ENCODE data around the gene GNG14.

The GNG14 gene

GRCh38 chr19:12685831-12686230, 2.0 kb upstream of the GNG14 start:
- no peak for TF ChIP-seq CTCF (IDR thresholded peaks at IDR 0.05; ENCODE audit: borderline replicate concordance, insufficient read depth, low read depth, low read length)
- no peak overlapping the region for H3K4me3 ChIP-seq (ENCODE audit: low read depth, low read length)

- TF ChIP-seq CTCF (IDR thresholded peaks at IDR 0.05; ENCODE audit: borderline replicate concordance, insufficient read depth, low read depth, low read length) = no peak
- H3K4me3 ChIP-seq (ENCODE audit: low read depth, low read length) = no peak overlapping the region
Measured at GRCh38 chr19:12689012-12689411, 1.2 kb downstream of the GNG14 start.

- no peak for TF ChIP-seq CTCF (IDR thresholded peaks at IDR 0.05; ENCODE audit: borderline replicate concordance, insufficient read depth, low read depth, low read length)
- H3K4me3 ChIP-seq (ENCODE audit: low read depth, low read length) = no peak overlapping the region
Measured at GRCh38 chr19:12689581-12690216, 1.9 kb downstream of the GNG14 start.

- TF ChIP-seq CTCF (IDR thresholded peaks at IDR 0.05; ENCODE audit: borderline replicate concordance, insufficient read depth, low read depth, low read length) = no peak
- no peak overlapping the region for H3K4me3 ChIP-seq (ENCODE audit: low read depth, low read length)
Measured at GRCh38 chr19:12692960-12693359, 5.2 kb downstream of the GNG14 start.

GRCh38 chr19:12694641-12695040, 6.8 kb downstream of the GNG14 start:
- no peak overlapping the region for H3K4me3 ChIP-seq (ENCODE audit: low read depth, low read length)
- no peak for TF ChIP-seq CTCF (IDR thresholded peaks at IDR 0.05; ENCODE audit: borderline replicate concordance, insufficient read depth, low read depth, low read length)

GRCh38 chr19:12695096-12695495, 7.3 kb downstream of the GNG14 start:
- TF ChIP-seq CTCF (IDR thresholded peaks at IDR 0.05; ENCODE audit: borderline replicate concordance, insufficient read depth, low read depth, low read length) = no peak
- no peak overlapping the region for H3K4me3 ChIP-seq (ENCODE audit: low read depth, low read length)

- no peak overlapping the region for H3K4me3 ChIP-seq (ENCODE audit: low read depth, low read length)
- no peak for TF ChIP-seq CTCF (IDR thresholded peaks at IDR 0.05; ENCODE audit: borderline replicate concordance, insufficient read depth, low read depth, low read length)
Measured at GRCh38 chr19:12695514-12695913, 7.7 kb downstream of the GNG14 start.

Measured in GM12875 (cell line).